Tibial artery (tissue), 4 donors: ENCODE results near the gene PDPK1.

Experiments
- DNase-seq, 2 donors: peaks; one replicate each; pipeline ENCODE4 v3.0.0-alpha.2; 2019
- H3K27ac ChIP-seq, 2 donors: fragments of 200-600 bp; sonication (generic) in 1 of 2; 1 replicate in 1 of 2; 2 replicates in 1 of 2; pipeline ENCODE4 v1.5.1; 2018 to 2019; ENCODE audit warnings: mild to moderate bottlenecking in 1 of 2
- H3K27me3 ChIP-seq, 2 donors: fragments of 200-600 bp; sonication (generic) in 1 of 2; one replicate each; pipeline versions ENCODE4 v1.5.1 to v1.6.0; 2016 to 2019
- H3K36me3 ChIP-seq, 3 donors: fragments of 200-600 bp; sonication (generic) in 2 of 3; one replicate each; pipeline ENCODE4 v1.5.1; 2016 to 2019; ENCODE audit warnings: mild to moderate bottlenecking in 2 of 3
- H3K4me1 ChIP-seq, 4 donors: fragments of 200-600 bp; sonication (generic) in 2 of 4; 1 replicate in 3 of 4; 2 replicates in 1 of 4; pipeline ENCODE4 v1.5.1; 2016 to 2019
- H3K4me3 ChIP-seq, 2 donors: fragments of 200-600 bp; sonication (generic) in 1 of 2; 1 replicate in 1 of 2; 2 replicates in 1 of 2; pipeline ENCODE4 v1.5.1; 2018 to 2019; ENCODE audit warnings: mild to moderate bottlenecking in 2 of 2
- H3K9me3 ChIP-seq, 3 donors: fragments of 200-600 bp; sonication (generic) in 1 of 3; one replicate each; pipeline ENCODE4 v1.5.1; 2016 to 2019
- CTCF ChIP-seq, 2 experiments: fragments of 200-600 bp in 1 of 2; fragments of 450-650 bp in 1 of 2; IDR thresholded peaks; one replicate each; pipeline ENCODE4 v1.5.1; 2017 to 2019; ENCODE audit warnings: antibody characterized with exemption in 2 of 2, mild to moderate bottlenecking in 1 of 2, moderate library complexity in 1 of 2
- intact Hi-C: fragments of 100-400 bp; cut with DNase I; formaldehyde crosslinking; loops from one replicate; pipeline ENCODE4 v1.15.0; 2023; ENCODE audit warnings: low total_unique reads

PDPK1 gene

DNA sequence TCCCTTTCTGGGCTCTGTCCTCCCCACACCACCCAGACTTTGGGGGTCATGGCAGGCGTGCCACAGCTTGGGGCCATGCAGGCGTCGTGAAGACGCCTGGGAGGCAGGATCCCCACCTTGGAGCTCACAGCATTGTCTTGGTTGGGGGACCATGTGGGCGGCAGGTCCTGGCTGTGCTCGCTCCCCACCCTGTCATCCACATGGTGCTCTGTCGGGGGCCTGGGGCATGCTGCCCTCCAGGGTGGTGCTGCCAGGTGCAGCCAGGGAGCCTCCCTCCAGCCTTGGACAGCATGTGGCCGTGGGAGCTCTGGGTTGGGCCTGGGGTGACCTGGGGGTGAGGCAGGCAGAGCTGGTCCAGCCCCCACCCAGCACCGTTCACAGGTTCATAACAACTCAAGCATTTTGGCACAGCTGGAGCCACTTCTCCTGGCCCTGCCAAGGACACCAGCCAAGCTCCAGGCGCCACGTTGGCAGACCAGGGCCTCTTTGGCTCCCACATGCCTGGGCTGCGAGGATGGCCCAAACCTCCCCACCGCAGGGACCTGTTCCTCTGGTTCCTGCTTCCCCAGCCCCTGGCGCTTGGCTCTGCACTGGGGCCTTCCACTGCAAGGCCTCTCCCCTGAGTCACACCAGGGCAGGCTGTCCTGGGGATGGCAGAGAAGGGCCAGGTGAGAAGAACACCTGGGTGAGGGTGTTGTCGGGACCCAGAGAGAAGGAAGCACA lies 39.1 kb upstream of the PDPK1 start:
- H3K4me3 ChIP-seq, result no peak overlapping the region
- no peak for DNase-seq
- peaks cover 0 to 59% (median 19%) of the 10 kb centered on the region in 4 donors for H3K4me1 ChIP-seq
- peaks cover 0 to 22% (median 4%) of the 10 kb centered on the region in 3 donors for H3K36me3 ChIP-seq
- TF ChIP-seq CTCF (IDR thresholded peaks at IDR 0.05), result no peak
- H3K27me3 ChIP-seq, result no peaks in the 10 kb centered on the region
- no peak overlapping the region for H3K27ac ChIP-seq
- intact Hi-C loops, result no loop called here
- H3K9me3 ChIP-seq, result no peaks in the 10 kb centered on the region

DNA sequence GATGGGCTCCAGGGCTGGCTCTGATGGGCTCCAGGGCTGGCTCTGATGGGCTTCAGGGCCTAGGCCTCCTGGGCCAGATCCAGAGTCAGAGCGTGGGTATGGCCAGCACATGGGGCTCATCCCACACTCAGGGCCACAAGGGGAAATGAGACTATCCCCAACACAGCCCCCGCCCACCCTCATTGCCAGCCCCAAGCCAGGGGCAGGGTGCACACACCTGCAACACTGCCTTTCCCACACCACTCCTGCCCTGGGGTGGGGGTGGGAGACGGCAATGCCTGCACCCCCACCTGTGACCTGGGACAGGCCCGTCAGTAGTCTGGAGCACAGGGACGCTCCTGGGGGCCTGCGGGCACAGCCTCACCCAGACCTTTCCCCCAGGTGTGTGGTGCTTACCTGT lies 38.4 kb upstream of the PDPK1 start:
- DNase-seq, result no peak
- H3K27ac ChIP-seq, result no peak overlapping the region

GRCh38 chr16:2499890-2500429 lies 37.9 kb upstream of the PDPK1 start:
- intact Hi-C loops, result loop anchor here (2.0 to 5.0 kb wide), 2 partner anchors 73 to 159 kb away; partner anchors contain the start of genes ABCA3 and CCNF
- Histone ChIP-seq H3K36me3 (peaks cover 0 to 22% (median 4%) of the 10 kb centered on the region in 3 donors), H3K27ac (no peak overlapping the region), H3K9me3 (no peaks in the 10 kb centered on the region), H3K27me3 (no peaks in the 10 kb centered on the region), H3K4me1 (peaks cover 0 to 59% (median 19%) of the 10 kb centered on the region in 4 donors), H3K4me3 (no peak overlapping the region)
- no peak for TF ChIP-seq CTCF (IDR thresholded peaks at IDR 0.05)
- no peak for DNase-seq

More for the DNA sequence above, 38.4 kb upstream of the PDPK1 start:
- H3K4me1 ChIP-seq, result peaks cover 0 to 59% (median 19%) of the 10 kb centered on the region in 4 donors
- no peak overlapping the region for H3K4me3 ChIP-seq
- intact Hi-C loops, result no loop called here
- peaks cover 0 to 22% (median 4%) of the 10 kb centered on the region in 3 donors for H3K36me3 ChIP-seq
- H3K9me3 ChIP-seq, result no peaks in the 10 kb centered on the region
- H3K27me3 ChIP-seq, result no peaks in the 10 kb centered on the region
- TF ChIP-seq CTCF (IDR thresholded peaks at IDR 0.05), result no peak

DNA sequence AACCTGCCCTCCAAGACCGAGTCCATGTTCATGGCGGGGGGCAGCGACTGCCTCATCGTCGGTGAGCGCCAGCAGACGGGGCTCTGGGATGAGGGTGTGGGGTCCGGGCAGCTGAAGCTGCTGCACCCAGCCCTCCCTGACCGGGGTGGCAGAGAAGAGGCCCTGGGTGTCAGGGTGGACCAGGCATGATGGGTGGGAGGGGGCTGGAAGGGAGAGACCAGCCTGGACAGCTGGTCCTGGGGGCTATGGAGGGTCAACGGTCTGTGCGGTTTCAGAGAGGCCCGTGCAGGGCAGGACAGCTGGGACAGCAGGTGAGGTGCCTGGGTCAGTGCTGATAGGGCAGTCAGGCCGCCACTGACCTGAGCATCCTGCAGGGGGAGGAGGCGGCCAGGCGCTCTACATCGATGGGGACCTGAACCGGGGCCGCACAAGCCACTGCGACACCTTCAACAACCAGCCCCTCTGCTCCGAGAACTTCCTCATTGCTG lies 37.3 kb upstream of the PDPK1 start:
- no peak for TF ChIP-seq CTCF (IDR thresholded peaks at IDR 0.05)
- Histone ChIP-seq H3K36me3 (peaks cover 0 to 22% (median 4%) of the 10 kb centered on the region in 3 donors), H3K27me3 (no peaks in the 10 kb centered on the region), H3K4me1 (peaks cover 0 to 59% (median 19%) of the 10 kb centered on the region in 4 donors), H3K27ac (no peak overlapping the region), H3K9me3 (no peaks in the 10 kb centered on the region), H3K4me3 (no peak overlapping the region)
- intact Hi-C loops, result loop anchor here (2.0 to 5.0 kb wide), 2 partner anchors 73 to 160 kb away; partner anchors contain the start of genes ABCA3 and CCNF
- DNase-seq, result no peak

DNA sequence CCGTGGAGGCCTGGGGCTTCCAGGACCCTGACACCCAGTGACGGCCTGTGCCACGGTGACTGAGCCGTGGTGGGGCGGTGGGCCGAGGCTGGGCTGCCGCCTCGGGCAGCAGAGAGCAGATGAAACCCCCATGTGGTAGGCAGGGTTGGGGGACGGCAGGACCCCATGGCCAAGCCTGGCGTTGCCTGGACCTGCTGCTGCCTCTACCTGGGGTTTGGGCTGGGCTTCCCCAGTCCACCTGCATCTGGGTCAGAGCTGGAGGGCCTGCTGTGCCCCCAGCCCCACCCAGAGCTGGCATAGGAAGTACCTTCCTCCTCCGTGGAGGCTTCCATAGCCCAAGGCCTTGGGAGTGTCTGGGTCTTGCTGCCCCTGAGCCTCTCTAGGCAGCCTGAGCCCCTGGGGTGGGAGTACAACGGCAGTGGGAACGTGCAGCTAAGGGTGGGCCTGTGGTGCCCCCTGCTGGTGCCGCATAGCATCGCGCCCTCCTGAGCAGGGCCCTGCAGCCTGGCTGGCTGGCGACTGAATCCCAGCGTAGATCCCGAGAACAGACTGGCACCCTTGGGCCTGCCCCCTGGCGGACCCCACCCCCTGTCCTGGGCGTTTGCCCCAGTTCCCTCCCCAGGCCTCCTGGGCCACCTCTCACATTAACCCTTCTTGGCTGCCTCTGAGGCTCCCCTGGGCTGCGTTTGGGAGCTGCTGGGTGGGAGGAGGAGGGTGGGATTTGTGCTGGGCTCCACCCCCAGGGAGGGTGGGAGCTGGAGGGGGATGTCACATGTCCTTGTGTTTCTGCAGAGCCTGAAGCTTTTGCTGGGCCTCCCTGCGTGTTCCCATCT lies 36.7 kb upstream of the PDPK1 start:
- Histone ChIP-seq H3K27me3 (no peaks in the 10 kb centered on the region), H3K4me1 (peaks cover 0 to 59% (median 19%) of the 10 kb centered on the region in 4 donors), H3K4me3 (peak overlapping the region in 1 of 2 donors; percentile 35), H3K27ac (no peak overlapping the region), H3K36me3 (peaks cover 0 to 19% (median 3%) of the 10 kb centered on the region in 3 donors), H3K9me3 (no peaks in the 10 kb centered on the region)
- peak; percentile 79 to 87 for DNase-seq
- intact Hi-C loops, result loop anchor here (2.0 to 5.0 kb wide), 2 partner anchors 74 to 160 kb away; partner anchors contain the start of genes ABCA3 and CCNF
- TF ChIP-seq CTCF (IDR thresholded peaks at IDR 0.05), result peak; percentile 98 to 99
